ENCODE measurements around the gene EPN2.

The EPN2 gene

GRCh38 chr17:19369107-19369778 is 132.1 kb downstream of the EPN2 start:
- DNase-seq, result no peak

GRCh38 chr17:19369846-19370492 is 132.8 kb downstream of the EPN2 start:
- DNase-seq, result no peak

- DNase-seq, result no peak
Measured at GRCh38 chr17:19370493-19370960, 133.4 kb downstream of the EPN2 start.

- no peak for DNase-seq
Measured at GRCh38 chr17:19371259-19372010, 134.3 kb downstream of the EPN2 start.

- no peak for DNase-seq
Measured at GRCh38 chr17:19372011-19372370, 134.8 kb downstream of the EPN2 start.

GRCh38 chr17:19372439-19372838 is 135.3 kb downstream of the EPN2 start:
- DNase-seq, result no peak

GRCh38 chr17:19372866-19373504 is 135.8 kb downstream of the EPN2 start:
- DNase-seq, result no peak

- no peak for DNase-seq
Measured at GRCh38 chr17:19374136-19374535, 137.0 kb downstream of the EPN2 start.

- DNase-seq, result no peak
Measured at GRCh38 chr17:19375732-19376131, 138.6 kb downstream of the EPN2 start.

GRCh38 chr17:19376811-19377210 is 139.6 kb downstream of the EPN2 start:
- peak; percentile 29 for DNase-seq

- peak; percentile 92 for DNase-seq
Measured at GRCh38 chr17:19377602-19378415, 140.6 kb downstream of the EPN2 start.

GRCh38 chr17:19378416-19379360 is 141.5 kb downstream of the EPN2 start, which contains the start of gene MAPK7:
Gene MAPK7 (plus strand): TSS chr17:19378498. CDS start chr17:19378901, 403 bp downstream.
- DNase-seq, result no peak

- DNase-seq, result no peak
Measured at GRCh38 chr17:19379361-19380065, 142.3 kb downstream of the EPN2 start.

- DNase-seq, result no peak
Measured at GRCh38 chr17:19380481-19381301, 143.5 kb downstream of the EPN2 start.

GRCh38 chr17:19381361-19381740 is 144.2 kb downstream of the EPN2 start:
- DNase-seq, result no peak

- DNase-seq, result no peak
Measured at GRCh38 chr17:19381741-19382444, 144.7 kb downstream of the EPN2 start.

- no peak for DNase-seq
Measured at GRCh38 chr17:19382531-19383444, 145.6 kb downstream of the EPN2 start.
